PC-9 (cell line): Measurements from ENCODE around the gene UBE2D3. TPM values are rescaled to one million over a fixed set of nuclear protein-coding genes. Genes with fewer than 3 reads are reported as not detected.

Experiments
- BruUV-seq: library from RNA; stranded (reverse); fragments of 400-500 nt; replicated peaks from 2 replicates; lab custom pipeline; 2021; lab: Mats Ljungman, UMichigan
- CTCF ChIA-PET: fragments of 300-600 bp; sonication (Branson Sonifier 250); formaldehyde crosslinking; loops from one replicate; lab custom pipeline; 2022; ENCODE audit warnings: antibody characterized with exemption; lab: Charles Lee
- POLR2A ChIA-PET: fragments of 300-600 bp; sonication (Branson Sonifier 250); formaldehyde crosslinking; loops from one replicate; lab custom pipeline; 2022; ENCODE audit warnings: antibody characterized with exemption; ENCODE audit not compliant: unreplicated experiment; lab: Charles Lee
- DNase-seq, 2 experiments: peaks; one replicate each; pipeline versions ENCODE4 v3.0.0 to v3.0.0-alpha.2; 2015 to 2022; ENCODE audit warnings: mixed read lengths in 1 of 2
- H2AFZ ChIP-seq: fragments of 200-600 bp; sonication (generic); 2 replicates; pipeline ENCODE4 v1.8.1; 2017; ENCODE audit warnings: antibody characterized with exemption
- H3F3A ChIP-seq: fragments of 200-600 bp; sonication (generic); 2 replicates; pipeline ENCODE4 v1.8.1; 2017; ENCODE audit warnings: antibody characterized with exemption, mild to moderate bottlenecking, low read depth; ENCODE audit not compliant: insufficient read depth
- H3K27ac ChIP-seq: fragments of 200-600 bp; sonication (generic); 2 replicates; pipeline ENCODE4 v1.6.1; 2016; ENCODE audit warnings: mixed run types
- H3K27me3 ChIP-seq: fragments of 200-600 bp; sonication (generic); 2 replicates; pipeline ENCODE4 v1.6.1; 2016; ENCODE audit warnings: low read depth, mixed run types; ENCODE audit not compliant: insufficient read depth
- H3K36me3 ChIP-seq: fragments of 200-600 bp; sonication (generic); 2 replicates; pipeline ENCODE4 v1.6.1; 2016; ENCODE audit warnings: low read depth, mixed run types
- H3K4me1 ChIP-seq: fragments of 200-600 bp; sonication (generic); replicated peaks from 2 replicates; pipeline ENCODE4 v1.6.1; 2016; ENCODE audit warnings: mixed run types; ENCODE audit not compliant: insufficient read depth
- H3K4me2 ChIP-seq: fragments of 200-600 bp; sonication (generic); 2 replicates; pipeline ENCODE4 v1.6.1; 2017; ENCODE audit warnings: mixed run types
- H3K4me3 ChIP-seq: fragments of 200-600 bp; sonication (generic); 2 replicates; pipeline ENCODE4 v1.6.1; 2016; ENCODE audit warnings: mixed run types
- H3K79me2 ChIP-seq: fragments of 200-600 bp; sonication (generic); 2 replicates; pipeline ENCODE4 v1.6.1; 2017; ENCODE audit warnings: low read depth, mixed run types
- H3K9me2 ChIP-seq: fragments of 200-600 bp; sonication (generic); 2 replicates; pipeline ENCODE4 v1.8.1; 2017; ENCODE audit warnings: mild to moderate bottlenecking; ENCODE audit not compliant: insufficient read depth
- H3K9me3 ChIP-seq: fragments of 200-600 bp; sonication (generic); 2 replicates; pipeline ENCODE4 v1.8.1; 2016; ENCODE audit warnings: low read depth; ENCODE audit not compliant: insufficient read depth
- H4K20me1 ChIP-seq: fragments of 200-600 bp; sonication (generic); 2 replicates; pipeline ENCODE4 v1.8.1; 2017; ENCODE audit not compliant: insufficient read depth
- CTCF ChIP-seq: fragments of 200-600 bp; sonication (generic); conservative IDR thresholded peaks from 2 replicates; pipeline ENCODE4 v1.6.1; 2017; ENCODE audit warnings: mixed run types, antibody characterized with exemption, mild to moderate bottlenecking, moderate library complexity
- EZH2 ChIP-seq: fragments of 200-600 bp; sonication (generic); IDR thresholded peaks from 2 replicates; pipeline ENCODE4 v1.8.0; 2017; ENCODE audit warnings: antibody characterized with exemption, low read depth
- intact Hi-C: fragments of 100-400 bp; cut with micrococcal nuclease; formaldehyde crosslinking; loops from one replicate; pipeline ENCODE4 v1.10.0; 2022; ENCODE audit not compliant: unreplicated experiment
- total RNA-seq: library from RNA; stranded (reverse); gene quantifications from 2 replicates; pipeline ENCODE4 v1.2.3, GENCODE V29; 2021

Gene UBE2D3
- total RNA-seq, 1 experiment from 2014 or later = 183 TPM

DNA sequence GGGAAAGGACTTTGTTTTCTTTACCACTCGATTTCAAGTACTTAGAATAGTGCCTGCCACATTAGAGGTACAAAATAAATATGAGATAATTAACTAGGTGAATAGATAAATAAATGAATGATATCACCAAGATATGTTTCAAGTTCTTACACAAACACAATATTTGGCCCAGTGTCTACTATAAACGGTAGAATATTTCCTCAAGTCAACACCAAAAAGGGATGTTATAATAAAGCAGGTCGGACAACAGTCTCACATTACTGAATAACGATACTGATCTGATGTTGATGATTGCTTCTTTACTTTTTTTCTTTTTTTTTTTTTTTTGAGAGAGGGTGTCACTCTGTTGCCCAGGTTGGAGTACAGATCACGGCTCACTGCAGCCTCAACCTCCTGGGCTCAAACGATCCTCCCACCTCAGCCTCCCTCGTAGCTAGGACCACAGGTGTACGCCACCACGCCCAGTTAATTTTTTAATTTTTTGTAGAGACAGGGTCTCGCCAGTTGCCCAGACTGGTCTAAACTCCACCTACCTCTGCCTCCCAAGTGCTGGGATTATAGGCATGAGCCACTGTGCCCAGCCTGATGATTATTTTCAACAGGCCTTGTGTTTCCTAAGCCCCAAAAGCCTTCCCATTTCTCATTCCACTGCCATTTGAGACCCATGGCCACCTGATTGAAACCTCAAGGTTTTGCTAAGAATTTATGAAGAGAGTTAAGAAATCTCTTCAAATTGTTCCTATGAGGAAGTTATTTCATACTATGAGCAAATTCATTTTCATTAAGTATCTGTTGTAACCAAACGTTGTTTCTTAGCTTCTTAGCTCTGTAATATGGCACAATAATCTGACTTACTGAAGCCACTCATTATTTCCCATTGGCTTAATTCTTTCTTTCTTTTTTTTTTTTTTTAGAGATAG is 68.8 kb downstream of the UBE2D3 start:
- H3F3A ChIP-seq = no peaks in the 10 kb centered on the region; the same call in 1 of the 2 replicates
- H3K4me3 ChIP-seq = no peak overlapping the region
- no peaks in the 10 kb centered on the region for H3K27me3 ChIP-seq
- ChIA-PET POLR2A (interaction anchor here (0.6 kb wide), 1 partner anchor 22 kb away, joined by 11 read pairs; no protein-coding TSS in a partner anchor), CTCF (no interaction called here)
- BruUV-seq = no TSS peak
- H3K36me3 ChIP-seq = no peaks in the 10 kb centered on the region
- H3K4me2 ChIP-seq = peak overlapping the region; percentile 89; the same call in 1 of the 2 replicates
- H3K4me1 ChIP-seq = peaks cover 17% of the 10 kb centered on the region
- H4K20me1 ChIP-seq = no peaks in the 10 kb centered on the region
- no peak overlapping the region for H2AFZ ChIP-seq
- H3K27ac ChIP-seq = no peak overlapping the region
- H3K9me3 ChIP-seq = no peaks in the 10 kb centered on the region
- DNase-seq = no peak
- no peaks in the 10 kb centered on the region for H3K9me2 ChIP-seq
- intact Hi-C loops = no loop called here
- TF ChIP-seq CTCF (no peak), EZH2 (no peak)
- H3K79me2 ChIP-seq = peaks cover 36% of the 10 kb centered on the region

- intact Hi-C loops = no loop called here
- Histone ChIP-seq H2AFZ (no peak overlapping the region), H3K4me2 (0 out of 2 replicates have a peak overlapping the region, but pooled peaks have one; percentile 89), H3K9me3 (no peaks in the 10 kb centered on the region), H3K79me2 (peaks cover 36% of the 10 kb centered on the region), H3K9me2 (no peaks in the 10 kb centered on the region), H3K27me3 (no peaks in the 10 kb centered on the region), H3F3A (no peaks in the 10 kb centered on the region; the same call in 1 of the 2 replicates), H3K4me1 (peaks cover 17% of the 10 kb centered on the region), H3K4me3 (no peak overlapping the region), H3K27ac (no peak overlapping the region), H3K36me3 (no peaks in the 10 kb centered on the region), H4K20me1 (no peaks in the 10 kb centered on the region)
- CTCF ChIA-PET = no interaction called here
- POLR2A ChIA-PET = interaction anchor here (0.6 kb wide), 1 partner anchor 23 kb away, joined by 11 read pairs; no protein-coding TSS in a partner anchor
- BruUV-seq = no TSS peak
- TF ChIP-seq EZH2 (no peak), CTCF (no peak)
- no peak for DNase-seq
Measured at GRCh38 chr4:102757681-102758080, 69.7 kb downstream of the UBE2D3 start.

- Histone ChIP-seq H2AFZ (no peak overlapping the region), H3K4me1 (peaks cover 3% of the 10 kb centered on the region; the same call in 1 of the 2 replicates), H3K36me3 (no peaks in the 10 kb centered on the region), H3K9me3 (no peaks in the 10 kb centered on the region), H3K27me3 (no peaks in the 10 kb centered on the region), H3K27ac (no peak overlapping the region), H3K9me2 (no peaks in the 10 kb centered on the region), H3K79me2 (peaks cover 21% of the 10 kb centered on the region), H3K4me3 (no peak overlapping the region), H3K4me2 (no peak overlapping the region), H3F3A (no peaks in the 10 kb centered on the region), H4K20me1 (no peaks in the 10 kb centered on the region)
- no peak for DNase-seq
- TF ChIP-seq CTCF (no peak), EZH2 (no peak)
- no TSS peak for BruUV-seq
- POLR2A ChIA-PET = no interaction called here
- intact Hi-C loops = no loop called here
- CTCF ChIA-PET = interaction anchor here (0.6 kb wide), 1 partner anchor 231 kb away, joined by 3 read pairs; no protein-coding TSS in a partner anchor
Measured at GRCh38 chr4:102754044-102754443, 73.3 kb downstream of the UBE2D3 start.
